ENCODE results near the gene BRD7.
A peak's percentile ranks its signal among the peaks of the same experiment; 100 is the strongest.

The BRD7 gene

DNA sequence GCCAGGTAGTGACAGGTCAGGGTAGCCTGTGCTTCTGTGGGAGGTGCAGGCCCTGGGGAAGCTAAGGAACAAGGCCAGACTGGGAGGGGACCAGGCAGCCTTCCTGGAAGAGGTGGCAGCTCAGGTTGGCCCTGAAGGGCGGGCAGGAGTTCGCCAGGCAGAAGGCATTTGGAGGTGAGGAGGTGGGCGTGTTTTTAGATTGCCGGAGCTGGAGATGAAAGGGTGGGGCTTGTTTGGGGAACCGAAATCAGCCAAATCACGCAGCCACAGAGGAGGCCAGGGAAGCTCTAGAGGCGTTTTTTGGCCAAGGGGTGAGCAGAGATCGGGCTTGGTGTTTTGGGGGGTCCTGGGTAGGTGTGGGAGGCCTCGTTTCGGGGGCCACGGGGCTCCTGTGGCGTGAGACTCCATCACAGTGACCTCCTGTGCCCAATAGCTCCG lies 94.9 kb downstream of the BRD7 start:
- no peak for DNase-seq

GRCh38 chr16:50273382-50273690 lies 95.5 kb downstream of the BRD7 start:
- DNase-seq: no peak

GRCh38 chr16:50272687-50273381 lies 96.0 kb downstream of the BRD7 start:
- DNase-seq: no peak

- no peak for DNase-seq
These were observed 96.6 kb downstream of the BRD7 start for GRCh38 chr16:50272111-50272571.

- DNase-seq: no peak
These were observed 97.4 kb downstream of the BRD7 start for GRCh38 chr16:50271148-50272041.

GRCh38 chr16:50270510-50271147 lies 98.2 kb downstream of the BRD7 start:
- DNase-seq: no peak

DNA sequence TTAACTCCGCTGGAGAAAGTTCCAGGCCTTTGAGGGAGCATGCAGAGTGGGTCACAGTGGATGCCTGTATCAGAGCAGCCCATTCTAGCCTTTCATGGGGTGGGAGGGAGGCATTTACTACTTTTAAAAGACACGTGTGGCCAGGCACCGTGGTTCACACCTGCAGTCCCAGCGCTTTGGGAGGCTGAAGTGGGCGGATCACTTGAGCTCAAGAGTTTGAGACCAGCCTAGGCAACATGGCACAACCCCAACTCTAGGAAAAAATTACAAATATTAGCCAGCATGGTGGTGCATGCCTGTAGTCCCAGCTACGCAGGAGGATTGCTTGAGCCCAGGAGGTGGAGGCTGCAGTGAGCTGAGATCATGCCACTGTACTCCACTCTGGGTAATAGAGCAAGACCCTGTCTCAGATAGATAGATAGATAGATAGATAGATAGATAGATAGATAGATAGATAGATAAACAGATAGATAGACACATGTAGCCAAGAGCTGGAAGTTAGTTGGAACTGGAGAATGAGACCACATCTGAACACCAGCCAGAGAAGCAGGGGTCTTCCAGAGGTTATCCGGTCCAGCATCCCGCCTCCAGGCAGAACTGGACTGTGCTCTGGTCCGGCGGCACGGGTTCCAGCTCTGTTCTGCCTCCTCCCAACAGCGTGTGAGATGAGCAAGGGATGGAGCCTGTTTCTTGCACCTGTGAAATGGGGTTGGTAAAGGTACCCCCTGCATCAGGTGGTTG lies 98.8 kb downstream of the BRD7 start:
- DNase-seq: no peak

DNA sequence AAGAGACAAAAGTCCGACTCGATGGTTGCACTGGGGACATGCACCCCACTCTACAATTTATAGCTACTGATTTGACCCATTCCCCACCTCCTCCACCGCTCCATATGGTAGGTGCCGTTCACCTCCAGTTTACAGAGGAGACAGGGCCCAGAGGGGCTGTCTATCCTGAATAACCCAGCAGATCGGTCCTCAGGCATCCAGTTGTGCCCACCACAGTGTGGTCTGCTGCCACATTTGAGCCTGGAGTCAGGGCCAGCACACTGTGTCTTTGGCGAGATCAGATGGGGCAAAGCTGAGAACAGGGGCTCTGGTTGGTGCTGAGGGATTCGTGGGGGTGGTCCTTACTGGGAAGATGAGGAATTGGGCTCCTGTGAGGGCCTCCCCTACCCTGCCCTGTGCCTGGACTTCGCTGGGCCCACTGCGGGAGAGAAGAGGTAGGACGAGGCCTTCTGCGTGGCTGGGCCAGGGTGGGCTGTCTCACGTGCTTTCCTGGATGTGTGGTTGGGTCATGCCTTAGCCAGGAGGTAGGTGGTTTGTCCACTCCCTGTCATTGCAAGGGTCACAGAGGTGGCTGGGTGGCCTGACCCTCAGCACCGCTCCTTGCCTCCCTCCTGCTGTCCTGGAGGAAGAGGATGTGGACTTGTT lies 99.6 kb downstream of the BRD7 start:
- DNase-seq: no peak

DNA sequence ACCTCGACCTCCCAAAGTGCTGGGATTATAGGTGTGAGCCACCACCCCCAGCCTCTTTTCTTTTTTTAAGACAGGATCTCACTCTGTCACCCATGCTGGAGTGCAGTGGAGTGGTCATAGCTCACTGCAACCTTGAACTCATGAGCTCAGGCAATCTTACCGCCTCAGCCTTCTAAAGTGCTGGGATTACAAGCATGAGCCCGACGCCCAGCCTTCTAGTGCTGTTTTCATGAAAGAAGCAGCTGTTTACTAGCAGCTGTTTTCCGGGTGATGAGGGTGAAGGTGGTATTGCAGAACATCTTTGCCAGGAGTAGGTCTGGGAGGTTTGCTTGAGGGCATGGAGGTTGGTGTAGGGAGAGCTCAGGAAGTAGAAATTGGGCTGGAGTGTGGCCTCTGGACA lies 100.4 kb downstream of the BRD7 start:
- DNase-seq: no peak

DNA sequence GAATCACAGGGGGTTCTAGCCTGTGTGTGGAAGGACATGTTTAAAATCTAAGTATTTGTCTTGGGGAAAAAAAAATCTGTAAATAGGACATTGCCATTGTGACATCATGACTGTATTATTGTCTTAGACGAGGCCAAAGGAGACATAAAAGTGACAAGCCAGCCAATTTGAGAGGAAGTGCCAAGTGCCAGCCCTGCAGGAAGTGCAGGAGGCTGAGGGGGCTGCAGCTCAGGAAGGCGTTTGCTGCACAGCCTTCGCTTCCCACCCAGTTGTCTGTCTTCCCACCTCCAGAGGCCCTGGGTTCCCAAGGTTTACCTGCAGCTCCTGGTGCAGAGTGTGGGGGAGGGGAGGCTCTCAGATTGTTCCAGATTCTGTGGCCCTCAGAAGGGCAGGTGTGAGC lies 101.1 kb downstream of the BRD7 start:
- no peak for DNase-seq

DNA sequence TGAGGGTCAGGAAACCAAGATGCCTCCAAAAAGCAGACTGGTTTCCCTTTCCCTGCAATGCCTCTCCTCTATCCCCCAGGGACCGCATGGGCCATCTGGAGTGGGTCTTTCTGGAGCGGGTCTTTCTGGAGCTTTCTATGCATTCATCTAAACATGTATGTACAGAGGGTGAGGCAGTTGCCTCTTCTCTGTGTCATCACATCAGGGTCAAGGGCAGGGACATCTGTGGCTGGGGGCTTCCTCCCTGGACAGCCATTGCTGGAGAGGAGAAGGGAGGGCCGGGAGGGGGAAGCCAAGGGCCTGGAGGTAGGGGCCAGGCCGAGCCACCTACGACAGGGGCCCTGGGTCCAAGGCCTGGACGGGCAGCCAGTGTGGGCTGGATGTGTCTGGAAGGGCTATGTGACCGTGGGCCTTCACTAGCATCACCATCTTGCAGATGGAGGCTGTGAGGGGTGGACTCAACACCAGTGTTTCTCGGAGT lies 101.6 kb downstream of the BRD7 start:
- no peak for DNase-seq

DNA sequence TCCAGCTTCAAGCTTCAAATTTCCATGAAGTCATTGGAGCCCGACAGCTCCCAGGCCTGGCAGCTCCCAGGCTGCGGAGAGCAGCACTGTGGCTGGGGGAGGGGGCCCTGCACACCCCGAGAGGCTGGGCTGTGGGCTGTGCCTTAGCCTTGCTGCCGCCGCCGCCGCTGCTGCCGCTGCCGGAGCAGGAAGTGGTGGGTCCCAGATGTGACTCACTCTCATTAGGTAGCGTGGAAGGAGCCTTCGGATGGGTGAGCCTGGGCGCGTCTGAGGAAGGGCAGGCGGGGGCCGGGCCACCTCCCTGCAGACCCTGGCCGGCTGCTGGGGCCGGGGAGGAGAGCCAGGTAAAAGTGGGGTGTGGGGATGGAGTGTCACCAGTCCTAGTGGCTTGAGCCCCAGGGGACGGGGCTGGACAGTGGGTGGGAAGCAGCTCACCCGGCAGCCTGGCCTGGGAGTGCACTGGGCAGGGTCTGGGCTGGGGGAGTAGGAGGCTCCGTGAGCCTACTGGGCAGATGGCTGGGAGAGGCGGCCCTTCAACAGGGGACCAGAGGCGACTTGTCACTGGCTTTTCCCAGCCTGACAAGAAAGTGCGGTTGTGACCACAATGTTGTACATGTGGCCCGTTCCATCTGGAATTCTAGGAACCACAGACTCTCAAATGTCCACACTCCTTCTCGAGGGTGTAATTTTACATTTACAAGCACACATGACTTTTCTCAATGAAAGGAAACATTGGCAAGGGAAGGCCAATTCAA lies 102.3 kb downstream of the BRD7 start, which contains the start of gene ADCY7:
TSS of gene ADCY7 (plus strand) at position 215 of the 755 bp plus-strand sequence. CDS start 21,629 bp downstream, outside the sequence.
- DNase-seq: peak; percentile 62

Measured in right kidney (tissue), 1 donor.